Endothelial cell of umbilical vein (primary cell): Measurements from ENCODE around the gene ZNF79. TPM values are rescaled to one million over a fixed set of nuclear protein-coding genes. Genes with fewer than 3 reads are reported as not detected.

Experiments
- BruUV-seq: library from RNA; stranded (reverse); fragments of 400-500 nt; replicated peaks from 2 replicates; lab custom pipeline; 2021; lab: Mats Ljungman, UMichigan
- CTCF ChIA-PET: fragments of 300-600, 350-600 bp; sonication (Branson Sonifier 250); formaldehyde crosslinking; loops from one replicate; lab custom pipeline; 2021; ENCODE audit warnings: antibody characterized with exemption, inconsistent platforms; lab: Charles Lee
- POLR2A ChIA-PET: fragments of 300-600, 350-600 bp; sonication (Branson Sonifier 250); formaldehyde crosslinking; loops from one replicate; lab custom pipeline; 2021; ENCODE audit warnings: antibody characterized with exemption, inconsistent platforms; lab: Charles Lee
- DNase-seq: peaks from one replicate; pipeline ENCODE4 v3.0.0-alpha.2; 2011; ENCODE audit warnings: low read depth, low spot score
- FAIRE-seq: peaks from 2 replicates; lab custom pipeline; 2011; peaks lifted over from hg19 to GRCh38; lab: Jason Lieb, UNC
- H2AFZ ChIP-seq: 2 replicates; pipeline ENCODE4 v1.6.0; 2012; ENCODE audit warnings: low read depth, low read length, control low read depth, inconsistent platforms
- H3K27ac ChIP-seq: 2 replicates; pipeline ENCODE4 v1.5.1; 2011; ENCODE audit warnings: low read depth, mild to moderate bottlenecking, control low read depth, low read length, moderate library complexity; ENCODE audit not compliant: insufficient read depth
- H3K27me3 ChIP-seq, 2 experiments: 2 replicates each; pipeline versions ENCODE4 v1.6.0 to v1.6.1; 2011; ENCODE audit warnings: low read length in 2 of 2, mixed read lengths in 1 of 2; ENCODE audit not compliant: control insufficient read depth in 2 of 2, insufficient read depth in 2 of 2
- H3K36me3 ChIP-seq, 2 experiments: 2 replicates in 1 of 2; 3 replicates in 1 of 2; pipeline ENCODE4 v1.5.1; 2011; ENCODE audit warnings: low read length in 2 of 2, mild to moderate bottlenecking in 1 of 2, moderate library complexity in 1 of 2; ENCODE audit not compliant: control insufficient read depth in 2 of 2, insufficient read depth in 2 of 2; ENCODE audit errors: extremely low read depth in 1 of 2
- H3K4me1 ChIP-seq: 3 replicates; pipeline ENCODE4 v1.5.1; 2011; ENCODE audit warnings: mild to moderate bottlenecking, low read length; ENCODE audit not compliant: control insufficient read depth, insufficient read depth; ENCODE audit errors: extremely low read depth
- H3K4me2 ChIP-seq: 2 replicates; pipeline ENCODE4 v1.6.1; 2011; ENCODE audit warnings: low read length, control low read depth, mixed read lengths; ENCODE audit not compliant: insufficient read depth
- H3K4me3 ChIP-seq, 3 experiments: fragments of 200-600 bp in 1 of 3; sonication (generic), shearing (Covaris generic) in 1 of 3; replicated peaks in 1 of 3; 2 replicates each; pipeline ENCODE4 v1.5.1; 2011 to 2016; ENCODE audit warnings: control low read depth in 3 of 3, low read length in 3 of 3, mild to moderate bottlenecking in 2 of 3, inconsistent platforms in 1 of 3, low read depth in 1 of 3, moderate library complexity in 1 of 3; ENCODE audit not compliant: insufficient read depth in 1 of 3
- H3K79me2 ChIP-seq: 2 replicates; pipeline ENCODE4 v1.6.0; 2012; ENCODE audit warnings: low read length, inconsistent platforms; ENCODE audit not compliant: control insufficient read depth, insufficient read depth
- H3K9ac ChIP-seq: replicated peaks from 2 replicates; pipeline ENCODE3; 2011; ENCODE audit warnings: low read length, control low read depth; ENCODE audit not compliant: insufficient read depth; ENCODE audit errors: extremely low read depth
- H3K9me1 ChIP-seq: replicated peaks from 3 replicates; pipeline ENCODE4 v1.6.0; 2011; ENCODE audit warnings: mild to moderate bottlenecking, low read length; ENCODE audit not compliant: control insufficient read depth, insufficient read depth; ENCODE audit errors: extremely low read depth
- H3K9me3 ChIP-seq: replicated peaks from 2 replicates; pipeline ENCODE4 v1.5.1; 2012; ENCODE audit warnings: low read length, inconsistent platforms; ENCODE audit not compliant: control insufficient read depth, insufficient read depth
- H4K20me1 ChIP-seq: replicated peaks from 2 replicates; pipeline ENCODE3; 2011; ENCODE audit warnings: mild to moderate bottlenecking, low read length; ENCODE audit not compliant: control insufficient read depth, insufficient read depth; ENCODE audit errors: extremely low read depth
- EZH2 ChIP-seq: IDR thresholded peaks from 2 replicates; pipeline ENCODE4 v1.6.1; 2012; ENCODE audit warnings: borderline replicate concordance, low read depth, mild to moderate bottlenecking, moderate library complexity, low read length, inconsistent platforms; ENCODE audit not compliant: severe bottlenecking
- FOS ChIP-seq: IDR thresholded peaks from 2 replicates; pipeline ENCODE4 v1.6.1; 2011; ENCODE audit warnings: mild to moderate bottlenecking, low read length, moderate library complexity, borderline replicate concordance; ENCODE audit not compliant: insufficient read depth
- GATA2 ChIP-seq: IDR thresholded peaks from 2 replicates; pipeline ENCODE4 v1.7.0; 2011; ENCODE audit warnings: low read depth, mild to moderate bottlenecking, moderate library complexity, mixed read lengths, low read length; ENCODE audit not compliant: insufficient read length, insufficient read depth
- JUN ChIP-seq: IDR thresholded peaks from 2 replicates; pipeline ENCODE4 v1.6.1; 2011; ENCODE audit warnings: borderline replicate concordance, low read depth; ENCODE audit not compliant: insufficient read length, insufficient read depth
- MYC ChIP-seq: IDR thresholded peaks from one replicate; pipeline ENCODE4 v1.6.1; 2011; ENCODE audit warnings: mild to moderate bottlenecking, low read depth, low read length
- POLR2A ChIP-seq: IDR thresholded peaks from 2 replicates; pipeline ENCODE4 v1.6.1; 2012; ENCODE audit warnings: low read depth, mild to moderate bottlenecking, control low read depth, low read length
- POLR2AphosphoS5 ChIP-seq: IDR thresholded peaks from 2 replicates; pipeline ENCODE4 v1.6.1; 2012; ENCODE audit warnings: low read depth, mild to moderate bottlenecking, control low read depth, low read length, moderate library complexity; ENCODE audit not compliant: insufficient read depth
- dilution Hi-C: fragments of 300-500 bp; cut with MboI; formaldehyde crosslinking; loops from one replicate; pipeline ENCODE4 v1.15.0; 2019; ENCODE audit warnings: low sequenced_read_pairs; ENCODE audit not compliant: extremely low pct_ligation_motif_present
- intact Hi-C: fragments of 100-400 bp; cut with micrococcal nuclease; formaldehyde crosslinking; loops from one replicate; pipeline ENCODE4 v1.10.0; 2022
- polyA plus RNA-seq, 4 experiments: library from polyadenylated mRNA; depleted of rRNA in 3 of 4; stranded (reverse) in 3 of 4; unstranded in 1 of 4; fragments of >200 nt; gene quantifications; 2 replicates each; pipeline versions ENCODE4 v1.2.1 to v1.2.3, GENCODE V29; 2011 to 2012; ENCODE audit warnings: missing spikeins in 1 of 4
- total RNA-seq: library from RNA; stranded (reverse); gene quantifications from 2 replicates; pipeline ENCODE4 v1.2.3, GENCODE V29; 2021
- TF ChIP-seq, protein P1 (sequence below), 2 donors: IDR thresholded peaks; 1 replicate in 1 of 2; 2 replicates in 1 of 2; pipeline ENCODE4 v1.5.1; 2011; ENCODE audit warnings: low read length in 2 of 2, mild to moderate bottlenecking in 2 of 2, moderate library complexity in 2 of 2, control low read depth in 1 of 2, inconsistent platforms in 1 of 2, low read depth in 1 of 2; ENCODE audit not compliant: insufficient read depth in 1 of 2; ENCODE audit errors: extremely low read depth in 1 of 2
- TF ChIP-seq, protein P2 (sequence below): IDR thresholded peaks from 2 replicates; pipeline ENCODE4 v1.6.1; 2011; ENCODE audit not compliant: insufficient read depth, insufficient read length

The ZNF79 gene
- total and polyA plus RNA-seq, 2 donors (not counting 3 experiments of a cell fraction or from before 2014, with no cell fraction given), result 6.3 to 10.6 TPM

DNA sequence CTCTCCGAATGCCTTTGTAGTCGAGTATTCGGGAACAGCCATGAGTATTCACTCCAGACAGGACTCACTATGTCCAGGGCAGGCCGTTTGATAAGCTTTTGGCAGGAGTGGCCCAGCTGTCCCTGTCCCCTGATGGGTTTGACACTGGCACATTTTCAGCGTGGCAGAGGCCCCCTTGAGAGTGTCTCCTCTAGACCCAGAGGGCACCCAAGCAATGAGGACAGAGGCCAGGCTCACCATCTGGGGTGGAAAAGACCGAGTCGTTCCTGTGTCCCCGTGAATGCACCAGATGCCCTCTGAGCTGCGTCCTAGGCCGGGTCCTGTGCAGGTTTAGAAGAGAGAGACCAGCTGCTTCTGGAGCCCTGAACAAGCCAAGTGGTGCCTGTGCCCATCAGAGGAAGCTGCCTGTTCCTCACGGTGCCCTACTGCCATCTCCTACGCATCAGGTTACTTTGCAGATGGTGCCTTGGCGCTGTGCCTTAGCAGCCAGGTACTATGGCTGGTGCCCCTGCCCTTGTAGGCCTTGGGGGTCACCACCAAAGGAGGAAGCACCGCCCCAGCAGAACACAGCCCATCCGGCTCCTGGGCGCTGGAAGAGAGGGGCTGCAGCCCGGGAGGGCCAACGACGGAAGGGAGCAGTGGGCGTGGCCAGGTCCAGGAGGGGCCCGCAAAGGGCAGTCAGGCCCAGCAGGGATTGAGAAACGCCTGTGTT is 69.6 kb downstream of the ZNF79 start:
- H3K4me1 ChIP-seq, result peaks cover 4% of the 10 kb centered on the region
- no peak for FAIRE-seq
- no peaks in the 10 kb centered on the region for H4K20me1 ChIP-seq
- H3K4me3 ChIP-seq, result no peak overlapping the region
- ChIA-PET CTCF (no interaction called here), POLR2A (no interaction called here)
- no TSS peak for BruUV-seq
- DNase-seq, result no peak
- no peak overlapping the region for H3K4me2 ChIP-seq
- no peak overlapping the region for H3K27ac ChIP-seq
- H2AFZ ChIP-seq, result no peak overlapping the region
- intact Hi-C loops, result no loop called here
- no peaks in the 10 kb centered on the region for H3K9me1 ChIP-seq
- no peaks in the 10 kb centered on the region for H3K27me3 ChIP-seq
- no peak overlapping the region for H3K9ac ChIP-seq
- H3K36me3 ChIP-seq, result peaks cover 4 to 29% of the 10 kb centered on the region in 2 experiments
- dilution Hi-C loops, result no loop called here
- H3K9me3 ChIP-seq, result no peaks in the 10 kb centered on the region
- H3K79me2 ChIP-seq, result no peaks in the 10 kb centered on the region
- TF ChIP-seq GATA2 (no peak), FOS (no peak), MYC (no peak), EZH2 (no peak), JUN (no peak), POLR2A (no peak), POLR2AphosphoS5 (no peak)
- TF ChIP-seq, protein P1, sequence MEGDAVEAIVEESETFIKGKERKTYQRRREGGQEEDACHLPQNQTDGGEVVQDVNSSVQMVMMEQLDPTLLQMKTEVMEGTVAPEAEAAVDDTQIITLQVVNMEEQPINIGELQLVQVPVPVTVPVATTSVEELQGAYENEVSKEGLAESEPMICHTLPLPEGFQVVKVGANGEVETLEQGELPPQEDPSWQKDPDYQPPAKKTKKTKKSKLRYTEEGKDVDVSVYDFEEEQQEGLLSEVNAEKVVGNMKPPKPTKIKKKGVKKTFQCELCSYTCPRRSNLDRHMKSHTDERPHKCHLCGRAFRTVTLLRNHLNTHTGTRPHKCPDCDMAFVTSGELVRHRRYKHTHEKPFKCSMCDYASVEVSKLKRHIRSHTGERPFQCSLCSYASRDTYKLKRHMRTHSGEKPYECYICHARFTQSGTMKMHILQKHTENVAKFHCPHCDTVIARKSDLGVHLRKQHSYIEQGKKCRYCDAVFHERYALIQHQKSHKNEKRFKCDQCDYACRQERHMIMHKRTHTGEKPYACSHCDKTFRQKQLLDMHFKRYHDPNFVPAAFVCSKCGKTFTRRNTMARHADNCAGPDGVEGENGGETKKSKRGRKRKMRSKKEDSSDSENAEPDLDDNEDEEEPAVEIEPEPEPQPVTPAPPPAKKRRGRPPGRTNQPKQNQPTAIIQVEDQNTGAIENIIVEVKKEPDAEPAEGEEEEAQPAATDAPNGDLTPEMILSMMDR (IDR thresholded peaks at IDR 0.05; ENCODE audit: extremely low read depth in 1 of 2, insufficient read depth in 1 of 2, low read depth in 1 of 2, low read length in 2 of 2), result no peak
- TF ChIP-seq, protein P2, sequence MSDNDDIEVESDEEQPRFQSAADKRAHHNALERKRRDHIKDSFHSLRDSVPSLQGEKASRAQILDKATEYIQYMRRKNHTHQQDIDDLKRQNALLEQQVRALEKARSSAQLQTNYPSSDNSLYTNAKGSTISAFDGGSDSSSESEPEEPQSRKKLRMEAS, result no peak
